Right cardiac atrium (tissue), 5 donors: Measurements from ENCODE around the gene COX7A1. TPM values are rescaled to one million over a fixed set of nuclear protein-coding genes. Genes with fewer than 3 reads are reported as not detected.
A peak's percentile ranks its signal among the peaks of the same experiment; 100 is the strongest.

Experiments used
- ATAC-seq, 2 donors: fragments of 200-7000 bp; cut with Tn5 transposase; one replicate each; pipeline versions ENCODE4 v1.8.0 to v1.9.1; 2020; ENCODE audit warnings: moderate library complexity in 2 of 2, mild to moderate bottlenecking in 1 of 2
- DNase-seq, 3 donors: peaks; one replicate each; pipeline ENCODE4 v3.0.0-alpha.2; 2020
- H3K27ac ChIP-seq: one replicate; pipeline ENCODE4 v1.5.1; 2013; ENCODE audit warnings: mild to moderate bottlenecking, low read length, control low read depth, moderate library complexity
- H3K27me3 ChIP-seq: one replicate; pipeline ENCODE4 v1.6.1; 2013; ENCODE audit not compliant: control insufficient read depth, insufficient read depth
- H3K4me1 ChIP-seq: one replicate; pipeline ENCODE4 v1.6.1; 2013; ENCODE audit warnings: low read length; ENCODE audit not compliant: control insufficient read depth, insufficient read depth
- H3K4me3 ChIP-seq: one replicate; pipeline ENCODE4 v1.5.1; 2013; ENCODE audit warnings: low read length, control low read depth
- H3K9me3 ChIP-seq: one replicate; pipeline ENCODE4 v1.6.1; 2013; ENCODE audit warnings: low read length; ENCODE audit not compliant: control insufficient read depth
- WGBS: extraction: QIAGEN DNeasy Blood & Tissue Kit; methylation state at CpG from one replicate; pipeline ENCODE4 v1.1.7; 2013; 5-methylcytosine and 5-hydroxymethylcytosine counted together
- intact Hi-C, 4 donors: fragments of 100-400 bp; cut with DNase I; formaldehyde crosslinking; loops; one replicate each; pipeline versions ENCODE4 v1.11.0 to v1.14.0; 2022 to 2023
- polyA plus RNA-seq: library from polyadenylated mRNA; stranded (reverse); fragments of 200-250 nt; gene quantifications from one replicate; pipeline ENCODE4 v1.2.3, GENCODE V29; 2013
- total RNA-seq, 4 donors: library from RNA; stranded (reverse); fragmentation: NEBNext Ultra II Directional; extraction: Animal tissue kit (Norgen Biotek cat#: 25700); gene quantifications; one replicate each; pipeline ENCODE4 v1.2.1, GENCODE V29; 2021
- donor health status: healthy with polysubstance abuse.
- donor health status: DM: no; HTN: yes; CAD: no.
- donor health status: DM: no; HTN: no; CAD: no.
- donor health status: DM: no; HTN: yes; CAD: no; lungs with severe emphysema.
- donor health status: DM: yes; HTN: yes; CAD: no.

COX7A1 gene
- total and polyA plus RNA-seq, 5 donors = 1,566 to 2,458 (median 1,730) TPM

GRCh38 chr19:36169084-36169760 lies 17.0 kb upstream of the COX7A1 start:
- peak overlapping the region; percentile 94 for H3K27ac ChIP-seq
- WGBS = 27% methylated on average over 9 of the region's 9 CpGs
- ATAC-seq = peak; percentile 69 to 82
- H3K4me1 ChIP-seq = peaks cover 5% of the 10 kb centered on the region
- no peaks in the 10 kb centered on the region for H3K27me3 ChIP-seq
- no peak overlapping the region for H3K4me3 ChIP-seq
- intact Hi-C loops = loop anchor here in 1 of 4 donors (5.0 kb wide), 1 partner anchor 107 kb away; no protein-coding TSS in a partner anchor
- no peaks in the 10 kb centered on the region for H3K9me3 ChIP-seq
- DNase-seq = peak in 2 of 3 donors; percentile 24 to 73

- WGBS = 96% methylated on average over 12 of the region's 12 CpGs
- ATAC-seq = peak in 1 of 2 donors; percentile 33
Measured at GRCh38 chr19:36163813-36164212, 11.6 kb upstream of the COX7A1 start.

GRCh38 chr19:36160821-36161596 lies 8.8 kb upstream of the COX7A1 start:
- Histone ChIP-seq H3K27ac (peak overlapping the region; percentile 10), H3K4me1 (no peaks in the 10 kb centered on the region), H3K9me3 (no peaks in the 10 kb centered on the region), H3K4me3 (no peak overlapping the region), H3K27me3 (no peaks in the 10 kb centered on the region)
- DNase-seq (peak in 1 of 3 donors; percentile 14), ATAC-seq (no peak)
- WGBS = 73% methylated on average over 7 of the region's 7 CpGs
- intact Hi-C loops = no loop called here

More at GRCh38 chr19:36163813-36164212, 11.6 kb upstream of the COX7A1 start:
- Histone ChIP-seq H3K4me1 (no peaks in the 10 kb centered on the region), H3K27me3 (no peaks in the 10 kb centered on the region), H3K4me3 (no peak overlapping the region), H3K9me3 (no peaks in the 10 kb centered on the region), H3K27ac (no peak overlapping the region)
- intact Hi-C loops = no loop called here
- DNase-seq = peak in 1 of 3 donors; percentile 10

- DNase-seq (peak in 2 of 3 donors; percentile 29 to 40), ATAC-seq (no peak)
- Histone ChIP-seq H3K27me3 (no peaks in the 10 kb centered on the region), H3K4me1 (peaks cover 3% of the 10 kb centered on the region), H3K9me3 (no peaks in the 10 kb centered on the region), H3K4me3 (peak overlapping the region; percentile 71), H3K27ac (peak overlapping the region; percentile 97)
- WGBS = 88% methylated on average over 10 of the region's 10 CpGs
- intact Hi-C loops = no loop called here
Measured at GRCh38 chr19:36153126-36153525, 879 bp upstream of the COX7A1 start.

GRCh38 chr19:36152019-36152351 lies 262 bp downstream of the COX7A1 start:
- 15% methylated on average over 16 of the region's 16 CpGs for WGBS
- H3K4me3 ChIP-seq = peak overlapping the region; percentile 71
- H3K27ac ChIP-seq = peak overlapping the region; percentile 97
- no peak for DNase-seq
- H3K27me3 ChIP-seq = no peaks in the 10 kb centered on the region
- no peak for ATAC-seq
- intact Hi-C loops = no loop called here
- peaks cover 3% of the 10 kb centered on the region for H3K4me1 ChIP-seq
- H3K9me3 ChIP-seq = no peaks in the 10 kb centered on the region

GRCh38 chr19:36151144-36152018 lies 866 bp downstream of the COX7A1 start:
- WGBS = 26% methylated on average over 47 of the region's 47 CpGs
- Histone ChIP-seq H3K4me3 (peak overlapping the region; percentile 71), H3K4me1 (peaks cover 3% of the 10 kb centered on the region), H3K9me3 (no peaks in the 10 kb centered on the region), H3K27ac (peak overlapping the region; percentile 97), H3K27me3 (no peaks in the 10 kb centered on the region)
- DNase-seq (peak; percentile 77 to 88 (median 85)), ATAC-seq (peak; percentile 73 to 81)
- intact Hi-C loops = no loop called here

GRCh38 chr19:36150586-36150985 lies 1.7 kb downstream of the COX7A1 start:
- 51% methylated on average over 5 of the region's 5 CpGs for WGBS
- H3K27me3 ChIP-seq = no peaks in the 10 kb centered on the region
- intact Hi-C loops = no loop called here

GRCh38 chr19:36149673-36150406 lies 2.4 kb downstream of the COX7A1 start:
- Histone ChIP-seq H3K4me3 (no peak overlapping the region), H3K27ac (no peak overlapping the region), H3K9me3 (no peaks in the 10 kb centered on the region), H3K4me1 (peaks cover 3% of the 10 kb centered on the region), H3K27me3 (no peaks in the 10 kb centered on the region)
- WGBS = 69% methylated on average over 13 of the region's 13 CpGs
- DNase-seq (peak in 2 of 3 donors; percentile 64 to 72), ATAC-seq (no peak)
- intact Hi-C loops = no loop called here

More at GRCh38 chr19:36150586-36150985, 1.7 kb downstream of the COX7A1 start:
- no peaks in the 10 kb centered on the region for H3K9me3 ChIP-seq
- H3K27ac ChIP-seq = peak overlapping the region; percentile 97
- peaks cover 3% of the 10 kb centered on the region for H3K4me1 ChIP-seq
- peak; percentile 1 to 2 for ATAC-seq
- H3K4me3 ChIP-seq = peak overlapping the region; percentile 71
- DNase-seq = peak in 2 of 3 donors; percentile 37 to 57

GRCh38 chr19:36144624-36145023 lies 7.6 kb downstream of the COX7A1 start:
- intact Hi-C loops = no loop called here
- Histone ChIP-seq H3K27me3 (no peaks in the 10 kb centered on the region), H3K4me1 (peaks cover 7% of the 10 kb centered on the region), H3K9me3 (no peaks in the 10 kb centered on the region), H3K27ac (no peak overlapping the region), H3K4me3 (no peak overlapping the region)
- no peak for DNase-seq
- no peak for ATAC-seq
- WGBS = 97% methylated on average over 6 of the region's 6 CpGs

GRCh38 chr19:36142496-36142895 lies 9.8 kb downstream of the COX7A1 start:
- no peak for ATAC-seq
- H3K27me3 ChIP-seq = no peaks in the 10 kb centered on the region
- H3K4me3 ChIP-seq = no peak overlapping the region
- H3K4me1 ChIP-seq = peaks cover 7% of the 10 kb centered on the region
- WGBS = 87% methylated on average over 9 of the region's 9 CpGs
- intact Hi-C loops = no loop called here
- H3K27ac ChIP-seq = no peak overlapping the region
- H3K9me3 ChIP-seq = no peaks in the 10 kb centered on the region
- peak in 1 of 3 donors; percentile 52 for DNase-seq
